Mesendoderm (in vitro differentiated cells): Measurements from ENCODE around the gene INPP4A. TPM values are rescaled to one million over a fixed set of nuclear protein-coding genes. Genes with fewer than 3 reads are reported as not detected.

ENCODE experiments used
- DNase-seq: peaks from one replicate; pipeline ENCODE4 v3.0.0; 2013
- H2AK5ac ChIP-seq: 2 replicates; pipeline ENCODE4 v1.6.1; 2013; ENCODE audit warnings: low read length, inconsistent platforms
- H2BK120ac ChIP-seq: 2 replicates; pipeline ENCODE4 v1.6.1; 2013; ENCODE audit warnings: low read depth, mild to moderate bottlenecking, low read length, moderate library complexity, mixed read lengths
- H2BK15ac ChIP-seq: replicated peaks from 2 replicates; pipeline ENCODE4 v1.6.1; 2013; ENCODE audit warnings: low read depth, mild to moderate bottlenecking, moderate library complexity
- H2BK5ac ChIP-seq: 2 replicates; pipeline ENCODE4 v1.6.1; 2013; ENCODE audit warnings: low read length, inconsistent platforms
- H3K18ac ChIP-seq: 2 replicates; pipeline ENCODE4 v1.6.1; 2013; ENCODE audit warnings: mild to moderate bottlenecking, low read length, mixed read lengths
- H3K23ac ChIP-seq: one replicate; pipeline ENCODE4 v1.6.1; 2013; ENCODE audit warnings: low read length
- H3K27ac ChIP-seq: 2 replicates; pipeline ENCODE4 v1.5.1; 2013; ENCODE audit warnings: low read depth, mild to moderate bottlenecking, inconsistent platforms, low read length, moderate library complexity
- H3K27me3 ChIP-seq: 2 replicates; pipeline ENCODE4 v1.6.1; 2013; ENCODE audit warnings: low read length, control low read depth, mild to moderate bottlenecking, inconsistent platforms; ENCODE audit not compliant: insufficient read depth, poor library complexity
- H3K36me3 ChIP-seq: 2 replicates; pipeline ENCODE4 v1.6.1; 2013; ENCODE audit warnings: low read length, inconsistent platforms; ENCODE audit not compliant: control insufficient read depth, insufficient read depth
- H3K4ac ChIP-seq: one replicate; pipeline ENCODE4 v1.6.1; 2013; ENCODE audit warnings: low read depth, mild to moderate bottlenecking, low read length, moderate library complexity
- H3K4me1 ChIP-seq: 2 replicates; pipeline ENCODE4 v1.6.1; 2013; ENCODE audit warnings: low read depth, low read length, inconsistent platforms; ENCODE audit not compliant: control insufficient read depth
- H3K4me2 ChIP-seq: 2 replicates; pipeline ENCODE4 v1.6.1; 2013; ENCODE audit warnings: low read length
- H3K4me3 ChIP-seq: 2 replicates; pipeline ENCODE4 v1.5.1; 2013; ENCODE audit warnings: mild to moderate bottlenecking, low read length
- H3K56ac ChIP-seq: one replicate; pipeline ENCODE4 v1.6.1; 2013; ENCODE audit warnings: low read length
- H3K79me1 ChIP-seq: 2 replicates; pipeline ENCODE4 v1.6.1; 2013; ENCODE audit warnings: low read length, inconsistent platforms
- H3K79me2 ChIP-seq: 2 replicates; pipeline ENCODE4 v1.6.1; 2013; ENCODE audit warnings: mild to moderate bottlenecking, low read length; ENCODE audit not compliant: control insufficient read depth, insufficient read depth
- H3K9ac ChIP-seq: 2 replicates; pipeline ENCODE4 v1.6.1; 2013; ENCODE audit warnings: low read length, inconsistent platforms
- H4K5ac ChIP-seq: one replicate; pipeline ENCODE4 v1.6.1; 2013; ENCODE audit warnings: low read length
- H4K8ac ChIP-seq: one replicate; pipeline ENCODE4 v1.6.1; 2013; ENCODE audit warnings: low read depth, mild to moderate bottlenecking, control low read depth, low read length, moderate library complexity
- WGBS: extraction: QIAGEN DNeasy Blood & Tissue Kit; methylation state at CpG from one replicate; pipeline ENCODE4 v1.1.7; 2013; ENCODE audit warnings: low lambda C conversion rate, missing lambda C conversion rate; ENCODE audit not compliant: insufficient coverage; ENCODE audit errors: extremely low coverage; 5-methylcytosine and 5-hydroxymethylcytosine counted together
- polyA plus RNA-seq, 2 experiments: library from polyadenylated mRNA; stranded (reverse); fragments of 200-250 nt; gene quantifications; one replicate each; pipeline ENCODE4 v1.2.3, GENCODE V29; 2013

The INPP4A gene
- polyA plus RNA-seq (2013, experiment 1 of 2), result 11.4 TPM
- polyA plus RNA-seq (2013, experiment 2 of 2), result 10.8 TPM

DNA sequence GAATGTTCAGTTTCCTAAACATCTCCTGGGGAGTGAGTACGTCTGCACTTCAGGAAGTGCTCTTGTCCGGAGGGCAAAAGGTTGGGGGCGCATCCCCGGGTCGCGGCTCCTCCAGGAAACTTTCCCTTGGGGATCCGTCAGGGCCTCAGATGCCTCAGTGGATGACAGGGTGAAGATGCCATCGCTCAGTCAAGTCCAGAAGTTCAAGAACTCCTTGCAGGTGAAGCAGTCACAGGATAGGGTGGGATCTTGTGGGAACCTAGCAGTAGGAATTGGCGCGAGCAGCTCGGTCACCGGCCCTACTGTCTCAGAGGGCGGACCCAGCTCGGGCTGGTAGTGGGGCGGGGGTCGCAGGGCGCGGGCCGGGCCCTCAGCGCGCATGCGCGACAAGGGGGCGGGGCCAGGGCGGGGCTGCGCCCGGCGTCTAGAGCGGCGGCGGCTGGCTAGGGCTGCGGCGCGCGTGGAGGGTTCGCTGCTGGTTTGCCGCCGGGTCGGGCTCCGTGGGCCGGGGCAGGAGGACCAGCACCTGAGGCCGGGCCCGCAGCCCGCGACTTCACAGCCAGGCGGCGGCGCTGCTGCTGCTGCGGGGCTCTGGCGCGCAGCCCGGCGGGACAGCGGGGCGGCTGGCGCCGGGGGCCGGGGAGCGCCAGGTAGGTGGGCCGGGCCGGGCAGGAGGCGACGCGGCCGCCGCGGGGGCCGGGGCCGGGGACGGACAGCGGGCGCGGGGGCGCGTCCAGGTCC, at the start of gene INPP4A:
Gene INPP4A (plus strand): TSS at position 423 of the 741 bp plus-strand sequence. CDS start 75,191 bp downstream, outside the sequence.
- Histone ChIP-seq H3K4me3 (peak within 1 kb of the TSS; percentile 82), H2BK15ac (no peak within 1 kb of the TSS), H3K4ac (peak within 1 kb of the TSS; percentile 63), H3K23ac (no peak within 1 kb of the TSS), H3K36me3 (no peaks in the 10 kb centered on the region), H2AK5ac (peak within 1 kb of the TSS; percentile 57), H3K9ac (peak within 1 kb of the TSS; percentile 89), H3K4me1 (peaks cover 13% of the 10 kb centered on the region), H3K27ac (peak within 1 kb of the TSS; percentile 93), H3K18ac (peak within 1 kb of the TSS; percentile 98), H2BK120ac (peak within 1 kb of the TSS; percentile 77), H2BK5ac (peak within 1 kb of the TSS; percentile 18), H3K4me2 (peak within 1 kb of the TSS; percentile 91), H4K5ac (no peak within 1 kb of the TSS), H3K79me1 (peaks cover 9% of the 10 kb centered on the region), H3K56ac (peak within 1 kb of the TSS; percentile 92), H4K8ac (no peak within 1 kb of the TSS), H3K79me2 (peaks cover 38% of the 10 kb centered on the region), H3K27me3 (no peaks in the 10 kb centered on the region)
- no CpG with 5 or more reads among the region's 75 CpGs for WGBS
- DNase-seq, result peak; percentile 91

DNA sequence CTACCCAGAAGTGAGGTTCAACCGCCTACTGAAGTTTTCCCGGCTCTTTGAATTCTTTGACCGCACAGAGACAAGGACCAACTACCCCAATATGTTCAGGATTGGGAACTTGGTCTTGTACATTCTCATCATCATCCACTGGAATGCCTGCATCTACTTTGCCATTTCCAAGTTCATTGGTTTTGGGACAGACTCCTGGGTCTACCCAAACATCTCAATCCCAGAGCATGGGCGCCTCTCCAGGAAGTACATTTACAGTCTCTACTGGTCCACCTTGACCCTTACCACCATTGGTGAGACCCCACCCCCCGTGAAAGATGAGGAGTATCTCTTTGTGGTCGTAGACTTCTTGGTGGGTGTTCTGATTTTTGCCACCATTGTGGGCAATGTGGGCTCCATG, 48.7 kb upstream of the INPP4A start:
- Histone ChIP-seq H3K36me3 (no peaks in the 10 kb centered on the region), H3K56ac (no peak overlapping the region), H3K9ac (no peak overlapping the region), H3K79me2 (no peaks in the 10 kb centered on the region), H3K79me1 (no peaks in the 10 kb centered on the region), H3K4me2 (no peak overlapping the region), H3K4ac (no peak overlapping the region), H4K5ac (no peak overlapping the region), H2BK120ac (no peak overlapping the region), H2BK5ac (no peak overlapping the region), H3K4me3 (no peak overlapping the region), H4K8ac (no peak overlapping the region), H3K4me1 (no peaks in the 10 kb centered on the region), H3K27ac (no peak overlapping the region), H3K27me3 (no peaks in the 10 kb centered on the region), H2BK15ac (no peak overlapping the region), H2AK5ac (no peak overlapping the region), H3K23ac (no peak overlapping the region), H3K18ac (no peak overlapping the region)
- DNase-seq, result no peak
- WGBS, result no CpG with 5 or more reads among the region's 6 CpGs

DNA sequence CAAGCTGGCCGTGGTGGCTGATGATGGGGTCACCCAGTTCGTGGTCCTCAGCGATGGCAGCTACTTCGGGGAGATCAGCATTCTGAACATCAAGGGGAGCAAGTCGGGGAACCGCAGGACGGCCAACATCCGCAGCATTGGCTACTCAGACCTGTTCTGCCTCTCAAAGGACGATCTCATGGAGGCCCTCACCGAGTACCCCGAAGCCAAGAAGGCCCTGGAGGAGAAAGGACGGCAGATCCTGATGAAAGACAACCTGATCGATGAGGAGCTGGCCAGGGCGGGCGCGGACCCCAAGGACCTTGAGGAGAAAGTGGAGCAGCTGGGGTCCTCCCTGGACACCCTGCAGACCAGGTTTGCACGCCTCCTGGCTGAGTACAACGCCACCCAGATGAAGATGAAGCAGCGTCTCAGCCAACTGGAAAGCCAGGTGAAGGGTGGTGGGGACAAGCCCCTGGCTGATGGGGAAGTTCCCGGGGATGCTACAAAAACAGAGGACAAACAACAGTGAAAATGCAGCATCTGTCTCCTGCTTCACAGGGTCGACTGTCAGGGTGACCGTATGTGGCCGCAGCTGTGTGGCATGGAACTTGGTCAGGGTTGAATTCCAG, 47.8 kb upstream of the INPP4A start:
- H3K4me3 ChIP-seq, result no peak overlapping the region
- no peaks in the 10 kb centered on the region for H3K36me3 ChIP-seq
- no peak overlapping the region for H3K23ac ChIP-seq
- H3K79me1 ChIP-seq, result no peaks in the 10 kb centered on the region
- H4K8ac ChIP-seq, result no peak overlapping the region
- no peak overlapping the region for H3K27ac ChIP-seq
- H3K79me2 ChIP-seq, result no peaks in the 10 kb centered on the region
- DNase-seq, result no peak
- no peak overlapping the region for H2BK5ac ChIP-seq
- no peak overlapping the region for H2AK5ac ChIP-seq
- H3K4me2 ChIP-seq, result no peak overlapping the region
- no peak overlapping the region for H2BK120ac ChIP-seq
- H3K27me3 ChIP-seq, result no peaks in the 10 kb centered on the region
- H3K56ac ChIP-seq, result no peak overlapping the region
- H3K18ac ChIP-seq, result no peak overlapping the region
- H2BK15ac ChIP-seq, result no peak overlapping the region
- H3K9ac ChIP-seq, result no peak overlapping the region
- no CpG with 5 or more reads among the region's 23 CpGs for WGBS
- H4K5ac ChIP-seq, result no peak overlapping the region
- no peaks in the 10 kb centered on the region for H3K4me1 ChIP-seq
- no peak overlapping the region for H3K4ac ChIP-seq

DNA sequence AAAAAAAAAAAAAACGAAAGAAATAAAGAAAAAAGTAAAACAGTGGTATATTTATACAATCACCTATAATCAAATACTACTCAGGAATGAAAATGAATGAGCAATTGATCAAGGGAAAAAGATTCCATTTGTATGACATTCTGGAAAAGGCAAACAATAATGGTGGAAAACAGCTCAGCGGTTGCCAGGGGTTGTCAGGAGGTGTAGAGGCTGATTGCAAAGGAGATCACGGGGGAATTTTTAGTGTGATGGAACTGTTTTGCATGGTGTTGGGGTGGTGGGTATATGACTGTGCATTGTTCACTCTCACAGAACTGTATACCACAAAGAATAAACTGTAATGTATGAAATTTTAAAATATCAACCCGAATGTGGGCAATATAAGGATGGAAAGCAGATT, 45.5 kb upstream of the INPP4A start:
- no peak overlapping the region for H3K23ac ChIP-seq
- no CpG with 5 or more reads among the region's 4 CpGs for WGBS

DNA sequence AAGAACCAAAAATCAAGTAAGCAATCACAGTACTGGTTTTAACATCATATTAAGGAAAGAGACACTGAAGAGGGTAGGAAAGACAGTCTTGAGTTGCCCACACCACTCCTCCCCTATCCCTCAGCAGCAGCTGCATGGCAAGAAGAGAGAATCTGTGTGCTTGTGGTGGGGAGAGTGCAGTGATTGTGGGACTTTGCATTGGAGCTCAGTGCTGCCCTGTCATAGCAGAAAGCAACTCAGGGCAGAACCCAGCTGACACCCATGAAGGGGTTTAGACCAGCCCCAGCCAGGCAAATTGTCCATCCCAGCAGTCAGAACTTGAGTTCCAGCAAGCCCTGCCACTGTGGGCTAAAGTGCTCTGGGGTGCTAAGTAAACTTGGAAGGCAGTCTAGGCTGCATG, 40.8 kb upstream of the INPP4A start:
- Histone ChIP-seq H4K8ac (no peak overlapping the region), H4K5ac (no peak overlapping the region), H2BK15ac (no peak overlapping the region), H3K36me3 (no peaks in the 10 kb centered on the region), H2AK5ac (no peak overlapping the region), H3K27ac (no peak overlapping the region), H3K4me2 (no peak overlapping the region), H3K79me1 (no peaks in the 10 kb centered on the region), H3K9ac (no peak overlapping the region), H3K4ac (no peak overlapping the region), H3K23ac (no peak overlapping the region), H3K56ac (no peak overlapping the region), H3K4me1 (no peaks in the 10 kb centered on the region), H3K18ac (no peak overlapping the region), H2BK120ac (no peak overlapping the region), H3K79me2 (no peaks in the 10 kb centered on the region), H2BK5ac (no peak overlapping the region), H3K27me3 (no peaks in the 10 kb centered on the region), H3K4me3 (no peak overlapping the region)
- DNase-seq, result no peak

More for the DNA sequence above, 45.5 kb upstream of the INPP4A start:
- Histone ChIP-seq H3K4me3 (no peak overlapping the region), H4K5ac (no peak overlapping the region), H2AK5ac (no peak overlapping the region), H2BK15ac (no peak overlapping the region), H3K9ac (no peak overlapping the region), H3K79me1 (no peaks in the 10 kb centered on the region), H3K27me3 (no peaks in the 10 kb centered on the region), H3K4me2 (no peak overlapping the region), H3K18ac (no peak overlapping the region), H3K4ac (no peak overlapping the region), H3K79me2 (no peaks in the 10 kb centered on the region), H4K8ac (no peak overlapping the region), H3K4me1 (no peaks in the 10 kb centered on the region), H2BK120ac (no peak overlapping the region), H3K36me3 (no peaks in the 10 kb centered on the region), H3K27ac (no peak overlapping the region), H3K56ac (no peak overlapping the region), H2BK5ac (no peak overlapping the region)
- DNase-seq, result no peak
